Measurements from ENCODE around the gene VPS13C. TPM values are rescaled to one million over a fixed set of nuclear protein-coding genes. Genes with fewer than 3 reads are reported as not detected.
"Not testable (repeated sequence)": the region's sequence is repeated elsewhere in the genome, so short reads cannot be mapped to it uniquely, and the experiment has no call there.

VPS13C gene
- total RNA-seq, 1 donor = 94.6 TPM

- DNase-seq (ENCODE audit: low read depth) = no peak
Observed at GRCh38 chr15:62057341-62057980, 2.8 kb downstream of the VPS13C start.

GRCh38 chr15:62054979-62055378 lies 5.3 kb downstream of the VPS13C start:
- H3K4me3 ChIP-seq (ENCODE audit: low read depth, low read length) = no peak overlapping the region
- TF ChIP-seq CTCF (IDR thresholded peaks at IDR 0.05; ENCODE audit: insufficient read depth, low read depth, low read length) = no peak
- DNase-seq (ENCODE audit: low read depth) = no peak

More at GRCh38 chr15:62057341-62057980, 2.8 kb downstream of the VPS13C start:
- no peak overlapping the region for H3K4me3 ChIP-seq (ENCODE audit: low read depth, low read length)
- no peak for TF ChIP-seq CTCF (IDR thresholded peaks at IDR 0.05; ENCODE audit: insufficient read depth, low read depth, low read length)

- DNase-seq (ENCODE audit: low read depth) = no peak
- TF ChIP-seq CTCF (IDR thresholded peaks at IDR 0.05; ENCODE audit: insufficient read depth, low read depth, low read length) = no peak
- H3K4me3 ChIP-seq (ENCODE audit: low read depth, low read length) = no peak overlapping the region
Observed at GRCh38 chr15:62053439-62054085, 6.7 kb downstream of the VPS13C start.

GRCh38 chr15:62052713-62053112 lies 7.5 kb downstream of the VPS13C start:
- TF ChIP-seq CTCF (IDR thresholded peaks at IDR 0.05; ENCODE audit: insufficient read depth, low read depth, low read length) = no peak
- H3K4me3 ChIP-seq (ENCODE audit: low read depth, low read length) = no peak overlapping the region
- DNase-seq (ENCODE audit: low read depth) = no peak

GRCh38 chr15:62051166-62051565 lies 9.1 kb downstream of the VPS13C start:
- no peak for TF ChIP-seq CTCF (IDR thresholded peaks at IDR 0.05; ENCODE audit: insufficient read depth, low read depth, low read length)
- H3K4me3 ChIP-seq (ENCODE audit: low read depth, low read length) = no peak overlapping the region
- no peak for DNase-seq (ENCODE audit: low read depth)

GRCh38 chr15:62050115-62050514 lies 10.1 kb downstream of the VPS13C start:
- no peak overlapping the region for H3K4me3 ChIP-seq (ENCODE audit: low read depth, low read length)
- DNase-seq (ENCODE audit: low read depth) = no peak
- TF ChIP-seq CTCF (IDR thresholded peaks at IDR 0.05; ENCODE audit: insufficient read depth, low read depth, low read length) = no peak

GRCh38 chr15:62048254-62048653 lies 12.0 kb downstream of the VPS13C start:
- H3K4me3 ChIP-seq (ENCODE audit: low read depth, low read length) = not testable (repeated sequence)

More at GRCh38 chr15:62048254-62048653, 12.0 kb downstream of the VPS13C start:
- not testable (repeated sequence) for DNase-seq (ENCODE audit: low read depth)
